GM23338 (cell line): ENCODE measurements around the gene PORCN.

Experiments
- CREB1 ChIP-seq: fragments of 250-450 bp; sonication (Bioruptor Pico); IDR thresholded peaks from 2 replicates; pipeline ENCODE4 v1.5.0; 2020; ENCODE audit warnings: low read depth, mild to moderate bottlenecking, moderate library complexity
- EZH2 ChIP-seq: fragments of 200-600 bp; sonication (generic); IDR thresholded peaks from one replicate; pipeline ENCODE4 v1.8.0; 2017; ENCODE audit warnings: antibody characterized with exemption, mild to moderate bottlenecking, low read depth; ENCODE audit not compliant: unreplicated experiment
- EZH2phosphoT487 ChIP-seq: fragments of 200-600 bp; sonication (generic); IDR thresholded peaks from one replicate; pipeline ENCODE4 v1.8.1; 2018; ENCODE audit warnings: antibody characterized with exemption; ENCODE audit not compliant: unreplicated experiment
- POLR2AphosphoS5 ChIP-seq: IDR thresholded peaks from 2 replicates; pipeline ENCODE4 v1.6.1; 2016; ENCODE audit warnings: antibody characterized with exemption, low read depth
- ZNF114 ChIP-seq: fragments of 250-450 bp; sonication (Bioruptor Pico); IDR thresholded peaks from 2 replicates; pipeline ENCODE4 v1.5.0; 2020; ENCODE audit warnings: mild to moderate bottlenecking, moderate library complexity
- ZNF331 ChIP-seq: fragments of 250-450 bp; sonication (Bioruptor Pico); IDR thresholded peaks from 2 replicates; pipeline ENCODE4 v1.5.0; 2020; ENCODE audit warnings: low read depth, mild to moderate bottlenecking, moderate library complexity
- TF ChIP-seq, protein P1 (sequence below), 2 experiments: fragments of 200-600 bp in 1 of 2; sonication (generic) in 1 of 2; conservative IDR thresholded peaks; 2 replicates each; pipeline versions ENCODE4 v1.5.1 to v1.6.1; 2016 to 2017; ENCODE audit warnings: antibody characterized with exemption in 2 of 2, low read depth in 2 of 2, mild to moderate bottlenecking in 2 of 2, moderate library complexity in 1 of 2
- TF ChIP-seq, protein P2 (sequence below): IDR thresholded peaks from one replicate; pipeline ENCODE4 v1.6.1; 2018; ENCODE audit warnings: antibody characterized with exemption; ENCODE audit not compliant: unreplicated experiment
- TF ChIP-seq, protein P3 (sequence below): IDR thresholded peaks from 2 replicates; pipeline ENCODE4 v1.6.1; 2016; ENCODE audit warnings: antibody characterized with exemption

GRCh38 chrX:48470833-48471118, 38.0 kb upstream of the PORCN start:
- TF ChIP-seq, protein P1, sequence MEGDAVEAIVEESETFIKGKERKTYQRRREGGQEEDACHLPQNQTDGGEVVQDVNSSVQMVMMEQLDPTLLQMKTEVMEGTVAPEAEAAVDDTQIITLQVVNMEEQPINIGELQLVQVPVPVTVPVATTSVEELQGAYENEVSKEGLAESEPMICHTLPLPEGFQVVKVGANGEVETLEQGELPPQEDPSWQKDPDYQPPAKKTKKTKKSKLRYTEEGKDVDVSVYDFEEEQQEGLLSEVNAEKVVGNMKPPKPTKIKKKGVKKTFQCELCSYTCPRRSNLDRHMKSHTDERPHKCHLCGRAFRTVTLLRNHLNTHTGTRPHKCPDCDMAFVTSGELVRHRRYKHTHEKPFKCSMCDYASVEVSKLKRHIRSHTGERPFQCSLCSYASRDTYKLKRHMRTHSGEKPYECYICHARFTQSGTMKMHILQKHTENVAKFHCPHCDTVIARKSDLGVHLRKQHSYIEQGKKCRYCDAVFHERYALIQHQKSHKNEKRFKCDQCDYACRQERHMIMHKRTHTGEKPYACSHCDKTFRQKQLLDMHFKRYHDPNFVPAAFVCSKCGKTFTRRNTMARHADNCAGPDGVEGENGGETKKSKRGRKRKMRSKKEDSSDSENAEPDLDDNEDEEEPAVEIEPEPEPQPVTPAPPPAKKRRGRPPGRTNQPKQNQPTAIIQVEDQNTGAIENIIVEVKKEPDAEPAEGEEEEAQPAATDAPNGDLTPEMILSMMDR (conservative IDR thresholded peaks at IDR 0.05; ENCODE audit: low read depth in 2 of 2): no peak
- TF ChIP-seq ZNF114 (CRISPR knock-in tag): no peak
- no peak for TF ChIP-seq CREB1
- no peak for TF ChIP-seq EZH2
- TF ChIP-seq, protein P2, sequence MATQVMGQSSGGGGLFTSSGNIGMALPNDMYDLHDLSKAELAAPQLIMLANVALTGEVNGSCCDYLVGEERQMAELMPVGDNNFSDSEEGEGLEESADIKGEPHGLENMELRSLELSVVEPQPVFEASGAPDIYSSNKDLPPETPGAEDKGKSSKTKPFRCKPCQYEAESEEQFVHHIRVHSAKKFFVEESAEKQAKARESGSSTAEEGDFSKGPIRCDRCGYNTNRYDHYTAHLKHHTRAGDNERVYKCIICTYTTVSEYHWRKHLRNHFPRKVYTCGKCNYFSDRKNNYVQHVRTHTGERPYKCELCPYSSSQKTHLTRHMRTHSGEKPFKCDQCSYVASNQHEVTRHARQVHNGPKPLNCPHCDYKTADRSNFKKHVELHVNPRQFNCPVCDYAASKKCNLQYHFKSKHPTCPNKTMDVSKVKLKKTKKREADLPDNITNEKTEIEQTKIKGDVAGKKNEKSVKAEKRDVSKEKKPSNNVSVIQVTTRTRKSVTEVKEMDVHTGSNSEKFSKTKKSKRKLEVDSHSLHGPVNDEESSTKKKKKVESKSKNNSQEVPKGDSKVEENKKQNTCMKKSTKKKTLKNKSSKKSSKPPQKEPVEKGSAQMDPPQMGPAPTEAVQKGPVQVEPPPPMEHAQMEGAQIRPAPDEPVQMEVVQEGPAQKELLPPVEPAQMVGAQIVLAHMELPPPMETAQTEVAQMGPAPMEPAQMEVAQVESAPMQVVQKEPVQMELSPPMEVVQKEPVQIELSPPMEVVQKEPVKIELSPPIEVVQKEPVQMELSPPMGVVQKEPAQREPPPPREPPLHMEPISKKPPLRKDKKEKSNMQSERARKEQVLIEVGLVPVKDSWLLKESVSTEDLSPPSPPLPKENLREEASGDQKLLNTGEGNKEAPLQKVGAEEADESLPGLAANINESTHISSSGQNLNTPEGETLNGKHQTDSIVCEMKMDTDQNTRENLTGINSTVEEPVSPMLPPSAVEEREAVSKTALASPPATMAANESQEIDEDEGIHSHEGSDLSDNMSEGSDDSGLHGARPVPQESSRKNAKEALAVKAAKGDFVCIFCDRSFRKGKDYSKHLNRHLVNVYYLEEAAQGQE: no peak
- no peak for TF ChIP-seq POLR2AphosphoS5
- TF ChIP-seq, protein P3, sequence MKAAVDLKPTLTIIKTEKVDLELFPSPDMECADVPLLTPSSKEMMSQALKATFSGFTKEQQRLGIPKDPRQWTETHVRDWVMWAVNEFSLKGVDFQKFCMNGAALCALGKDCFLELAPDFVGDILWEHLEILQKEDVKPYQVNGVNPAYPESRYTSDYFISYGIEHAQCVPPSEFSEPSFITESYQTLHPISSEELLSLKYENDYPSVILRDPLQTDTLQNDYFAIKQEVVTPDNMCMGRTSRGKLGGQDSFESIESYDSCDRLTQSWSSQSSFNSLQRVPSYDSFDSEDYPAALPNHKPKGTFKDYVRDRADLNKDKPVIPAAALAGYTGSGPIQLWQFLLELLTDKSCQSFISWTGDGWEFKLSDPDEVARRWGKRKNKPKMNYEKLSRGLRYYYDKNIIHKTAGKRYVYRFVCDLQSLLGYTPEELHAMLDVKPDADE: no peak
- TF ChIP-seq ZNF331 (CRISPR knock-in tag): no peak
- TF ChIP-seq EZH2phosphoT487: no peak
